Cardiac fibroblast (primary cell): Measurements from ENCODE around the gene CANT1.

Experiments used
- DNase-seq, 2 donors: peaks; one replicate each; pipeline versions ENCODE4 v3.0.0 to v3.0.0-alpha.2; 2010; ENCODE audit warnings: low read depth in 2 of 2
- H3K4me3 ChIP-seq, 2 donors: replicated peaks in 1 of 2; 1 replicate in 1 of 2; 2 replicates in 1 of 2; pipeline ENCODE4 v1.5.1; 2011; ENCODE audit warnings: low read depth in 2 of 2, low read length in 2 of 2, mild to moderate bottlenecking in 2 of 2, moderate library complexity in 1 of 2
- CTCF ChIP-seq: IDR thresholded peaks from one replicate; pipeline ENCODE4 v1.5.1; 2011; ENCODE audit warnings: low read depth, mild to moderate bottlenecking, low read length, inconsistent platforms

Gene CANT1

GRCh38 chr17:79043191-79043930 lies 33.8 kb upstream of the CANT1 start:
- DNase-seq, result no peak
- H3K4me3 ChIP-seq, result no peak overlapping the region
- TF ChIP-seq CTCF, result no peak

GRCh38 chr17:79042421-79043190 lies 33.0 kb upstream of the CANT1 start:
- H3K4me3 ChIP-seq, result no peak overlapping the region
- peak; percentile 78 to 79 for DNase-seq
- peak; percentile 95 for TF ChIP-seq CTCF

GRCh38 chr17:79041723-79042420 lies 32.3 kb upstream of the CANT1 start:
- no peak for TF ChIP-seq CTCF
- no peak overlapping the region for H3K4me3 ChIP-seq
- no peak for DNase-seq

DNA sequence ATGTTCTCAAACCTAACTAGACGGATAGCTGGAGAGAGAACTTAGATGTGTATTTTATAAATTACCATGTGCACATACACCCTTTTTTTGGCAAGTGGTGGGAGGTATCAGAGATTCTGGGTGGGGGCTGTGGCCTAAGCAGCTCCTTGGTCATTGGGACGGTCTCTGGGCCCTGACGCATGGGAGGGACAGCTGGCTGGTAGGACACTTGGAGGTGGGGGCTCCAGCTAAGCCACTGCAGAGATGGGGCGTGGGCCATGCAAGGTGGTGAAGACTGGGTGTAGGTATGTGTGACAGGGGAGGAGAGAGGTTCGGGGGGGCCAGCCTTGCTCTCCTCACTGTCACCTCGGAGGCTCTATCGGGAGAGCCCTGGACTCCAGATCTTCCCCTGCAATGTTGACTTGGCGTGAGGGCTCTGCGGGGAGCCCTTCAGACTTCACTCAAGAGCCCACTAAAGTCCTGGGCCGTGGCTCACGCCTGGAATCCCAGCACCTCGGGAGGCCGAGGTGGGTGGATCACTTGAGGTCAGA lies 31.5 kb upstream of the CANT1 start:
- no peak for DNase-seq
- no peak overlapping the region for H3K4me3 ChIP-seq
- TF ChIP-seq CTCF, result no peak

DNA sequence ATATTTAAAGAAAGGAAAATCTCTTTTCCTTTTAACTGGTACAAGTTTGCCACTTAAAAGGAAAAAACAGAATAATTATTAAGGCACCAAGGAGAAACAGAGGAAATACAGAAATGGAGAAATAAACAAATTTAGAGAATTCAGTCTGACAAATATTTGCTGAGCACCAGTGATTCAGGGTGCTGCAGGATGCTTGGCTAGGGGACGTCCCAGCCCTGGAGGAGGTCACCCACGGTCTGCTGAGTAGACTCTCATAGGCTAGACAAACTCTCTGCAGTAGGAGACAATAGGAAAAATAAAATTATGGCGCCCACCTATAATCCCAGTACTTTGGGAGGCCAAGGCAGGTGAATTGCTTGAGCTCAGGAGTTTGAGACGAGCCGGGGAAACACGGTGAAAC lies 30.3 kb upstream of the CANT1 start:
- DNase-seq, result no peak
- TF ChIP-seq CTCF, result no peak
- no peak overlapping the region for H3K4me3 ChIP-seq

GRCh38 chr17:79039171-79039570 lies 29.6 kb upstream of the CANT1 start:
- H3K4me3 ChIP-seq, result no peak overlapping the region
- no peak for TF ChIP-seq CTCF
- DNase-seq, result no peak
